ENCODE data around the gene TBC1D5.

DNA sequence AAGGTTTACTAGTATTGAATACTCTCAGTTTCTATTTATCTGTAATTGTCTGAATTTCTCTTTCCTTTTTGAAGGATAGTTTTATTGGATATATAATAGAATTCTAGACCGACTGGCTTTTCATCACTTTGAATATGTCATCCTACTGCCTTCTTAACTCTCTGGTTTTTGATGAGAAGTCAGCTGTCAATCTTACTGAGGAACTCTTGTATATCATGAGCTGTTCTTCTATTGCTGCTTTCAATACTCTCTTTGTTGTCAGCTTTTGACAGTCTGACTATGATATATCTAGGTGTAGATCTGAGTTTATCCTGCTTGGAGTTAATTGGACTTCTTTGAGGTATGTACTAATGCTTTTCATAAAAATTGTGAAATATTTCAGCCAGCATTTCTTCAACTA is 523.8 kb downstream of the TBC1D5 start:
- TF ChIP-seq, protein P1, sequence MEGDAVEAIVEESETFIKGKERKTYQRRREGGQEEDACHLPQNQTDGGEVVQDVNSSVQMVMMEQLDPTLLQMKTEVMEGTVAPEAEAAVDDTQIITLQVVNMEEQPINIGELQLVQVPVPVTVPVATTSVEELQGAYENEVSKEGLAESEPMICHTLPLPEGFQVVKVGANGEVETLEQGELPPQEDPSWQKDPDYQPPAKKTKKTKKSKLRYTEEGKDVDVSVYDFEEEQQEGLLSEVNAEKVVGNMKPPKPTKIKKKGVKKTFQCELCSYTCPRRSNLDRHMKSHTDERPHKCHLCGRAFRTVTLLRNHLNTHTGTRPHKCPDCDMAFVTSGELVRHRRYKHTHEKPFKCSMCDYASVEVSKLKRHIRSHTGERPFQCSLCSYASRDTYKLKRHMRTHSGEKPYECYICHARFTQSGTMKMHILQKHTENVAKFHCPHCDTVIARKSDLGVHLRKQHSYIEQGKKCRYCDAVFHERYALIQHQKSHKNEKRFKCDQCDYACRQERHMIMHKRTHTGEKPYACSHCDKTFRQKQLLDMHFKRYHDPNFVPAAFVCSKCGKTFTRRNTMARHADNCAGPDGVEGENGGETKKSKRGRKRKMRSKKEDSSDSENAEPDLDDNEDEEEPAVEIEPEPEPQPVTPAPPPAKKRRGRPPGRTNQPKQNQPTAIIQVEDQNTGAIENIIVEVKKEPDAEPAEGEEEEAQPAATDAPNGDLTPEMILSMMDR (IDR thresholded peaks at IDR 0.05): no peak
- no peak for TF ChIP-seq POLR2A (IDR thresholded peaks at IDR 0.05)
